MG63 (cell line): Measurements from ENCODE around the gene SRSF7. TPM values are rescaled to one million over a fixed set of nuclear protein-coding genes. Genes with fewer than 3 reads are reported as not detected.
A peak's percentile ranks its signal among the peaks of the same experiment; 100 is the strongest.
"Not testable (repeated sequence)": the region's sequence is repeated elsewhere in the genome, so short reads cannot be mapped to it uniquely, and the experiment has no call there.

Experiments used
- DNase-seq: peaks from one replicate; pipeline ENCODE4 v3.0.0-alpha.2; 2020
- H3K27me3 ChIP-seq: fragments of 250-450 bp; sonication (Bioruptor Pico); 2 replicates; pipeline ENCODE4 v1.5.1; 2020; ENCODE audit warnings: mild to moderate bottlenecking, moderate library complexity
- H3K36me3 ChIP-seq: fragments of 250-450 bp; sonication (Bioruptor Pico); 2 replicates; pipeline ENCODE4 v1.5.1; 2020; ENCODE audit warnings: mild to moderate bottlenecking, moderate library complexity
- H3K4me3 ChIP-seq: fragments of 250-450 bp; sonication (Bioruptor Pico); 2 replicates; pipeline ENCODE4 v1.5.1; 2020; ENCODE audit warnings: mild to moderate bottlenecking, moderate library complexity
- H3K9me3 ChIP-seq: fragments of 250-450 bp; sonication (Bioruptor Pico); 2 replicates; pipeline ENCODE4 v1.5.1; 2020; ENCODE audit warnings: mild to moderate bottlenecking, moderate library complexity
- total RNA-seq: library from RNA; depleted of rRNA; stranded (reverse); fragments of >200 nt; shearing (Covaris generic); gene quantifications from 2 replicates; pipeline ENCODE4 v1.2.3, GENCODE V29; 2014; ENCODE audit warnings: low replicate concordance

SRSF7 gene
- total RNA-seq, 1 experiment from 2014 or later = 178 TPM

GRCh38 chr2:38742797-38743559 lies 8.2 kb downstream of the SRSF7 start:
- H3K27me3 ChIP-seq = no peaks in the 10 kb centered on the region
- no peak for DNase-seq
- no peak overlapping the region for H3K4me3 ChIP-seq
- H3K36me3 ChIP-seq = peaks cover 93% of the 10 kb centered on the region
- 0 out of 2 replicates have a peak, but pooled peaks cover 3% of the 10 kb centered on the region for H3K9me3 ChIP-seq

- H3K4me3 ChIP-seq = no peak overlapping the region
- H3K27me3 ChIP-seq = no peaks in the 10 kb centered on the region
- peaks cover 89% of the 10 kb centered on the region for H3K36me3 ChIP-seq
- 0 out of 2 replicates have a peak, but pooled peaks cover 3% of the 10 kb centered on the region for H3K9me3 ChIP-seq
- no peak for DNase-seq
Measured at GRCh38 chr2:38740851-38741731, 10.1 kb downstream of the SRSF7 start.

GRCh38 chr2:38739524-38739923 lies 11.6 kb downstream of the SRSF7 start:
- H3K36me3 ChIP-seq = peaks cover 80% of the 10 kb centered on the region
- no peak overlapping the region for H3K4me3 ChIP-seq
- DNase-seq = no peak
- no peaks in the 10 kb centered on the region for H3K27me3 ChIP-seq
- H3K9me3 ChIP-seq = 0 out of 2 replicates have a peak, but pooled peaks cover 3% of the 10 kb centered on the region

GRCh38 chr2:38737925-38738324 lies 13.2 kb downstream of the SRSF7 start:
- H3K9me3 ChIP-seq = 0 out of 2 replicates have a peak, but pooled peaks cover 3% of the 10 kb centered on the region
- H3K36me3 ChIP-seq = peaks cover 64% of the 10 kb centered on the region
- no peaks in the 10 kb centered on the region for H3K27me3 ChIP-seq
- DNase-seq = no peak
- no peak overlapping the region for H3K4me3 ChIP-seq

- peaks cover 58% of the 10 kb centered on the region for H3K36me3 ChIP-seq
- H3K4me3 ChIP-seq, H3K9me3 ChIP-seq, H3K27me3 ChIP-seq: not testable (repeated sequence)
- peak; percentile 26 for DNase-seq
Measured at GRCh38 chr2:38737000-38737698, 14.0 kb downstream of the SRSF7 start.

- peaks cover 46% of the 10 kb centered on the region for H3K36me3 ChIP-seq
- H3K4me3 ChIP-seq = no peak overlapping the region
- no peaks in the 10 kb centered on the region for H3K27me3 ChIP-seq
- 0 out of 2 replicates have a peak, but pooled peaks cover 3% of the 10 kb centered on the region for H3K9me3 ChIP-seq
- no peak for DNase-seq
Measured at GRCh38 chr2:38735999-38736320, 15.2 kb downstream of the SRSF7 start.

GRCh38 chr2:38734299-38735058 lies 16.7 kb downstream of the SRSF7 start:
- Histone ChIP-seq H3K4me3 (no peak overlapping the region), H3K9me3 (no peaks in the 10 kb centered on the region), H3K27me3 (no peaks in the 10 kb centered on the region), H3K36me3 (peaks cover 34% of the 10 kb centered on the region)
- DNase-seq = no peak

- H3K9me3 ChIP-seq = no peaks in the 10 kb centered on the region
- DNase-seq = no peak
- H3K4me3 ChIP-seq = no peak overlapping the region
- H3K36me3 ChIP-seq = peaks cover 27% of the 10 kb centered on the region
- H3K27me3 ChIP-seq = no peaks in the 10 kb centered on the region
Measured at GRCh38 chr2:38733300-38733971, 17.7 kb downstream of the SRSF7 start.

GRCh38 chr2:38731684-38732221 lies 19.4 kb downstream of the SRSF7 start:
- Histone ChIP-seq H3K36me3 (peaks cover 10% of the 10 kb centered on the region), H3K9me3 (no peaks in the 10 kb centered on the region), H3K27me3 (no peaks in the 10 kb centered on the region), H3K4me3 (no peak overlapping the region)
- DNase-seq = no peak

- no peaks in the 10 kb centered on the region for H3K27me3 ChIP-seq
- H3K4me3 ChIP-seq = no peak overlapping the region
- no peaks in the 10 kb centered on the region for H3K9me3 ChIP-seq
- DNase-seq = no peak
- peaks cover 7% of the 10 kb centered on the region for H3K36me3 ChIP-seq
Measured at GRCh38 chr2:38731090-38731489, 20.1 kb downstream of the SRSF7 start.

GRCh38 chr2:38728694-38729093 lies 22.5 kb downstream of the SRSF7 start:
- Histone ChIP-seq H3K9me3 (no peaks in the 10 kb centered on the region), H3K36me3 (no peaks in the 10 kb centered on the region; the same call in 1 of the 2 replicates), H3K27me3 (no peaks in the 10 kb centered on the region), H3K4me3 (no peak overlapping the region)
- DNase-seq = no peak

- H3K27me3 ChIP-seq = no peaks in the 10 kb centered on the region
- DNase-seq = no peak
- no peaks in the 10 kb centered on the region; the same call in 1 of the 2 replicates for H3K36me3 ChIP-seq
- H3K4me3 ChIP-seq = no peak overlapping the region
- no peaks in the 10 kb centered on the region for H3K9me3 ChIP-seq
Measured at GRCh38 chr2:38727661-38728060, 23.5 kb downstream of the SRSF7 start.

GRCh38 chr2:38723173-38723572 lies 28.0 kb downstream of the SRSF7 start:
- Histone ChIP-seq H3K36me3 (no peaks in the 10 kb centered on the region), H3K27me3 (no peaks in the 10 kb centered on the region), H3K9me3 (no peaks in the 10 kb centered on the region), H3K4me3 (no peak overlapping the region)
- no peak for DNase-seq

- Histone ChIP-seq H3K9me3 (no peaks in the 10 kb centered on the region), H3K36me3 (no peaks in the 10 kb centered on the region), H3K4me3 (no peak overlapping the region), H3K27me3 (no peaks in the 10 kb centered on the region)
- no peak for DNase-seq
Measured at GRCh38 chr2:38722271-38723061, 28.7 kb downstream of the SRSF7 start.
